ENCODE results near the gene LPCAT1.

LPCAT1 gene

GRCh38 chr5:1473746-1474145 lies 50.0 kb downstream of the LPCAT1 start:
- H3K4me3 ChIP-seq (ENCODE audit: low read length) = no peak overlapping the region
- no peak for TF ChIP-seq CTCF (IDR thresholded peaks at IDR 0.05; ENCODE audit: insufficient read depth, low read depth, low read length, missing control alignments)
- no peak for DNase-seq (ENCODE audit: low read depth)

- TF ChIP-seq CTCF (IDR thresholded peaks at IDR 0.05; ENCODE audit: insufficient read depth, low read depth, low read length, missing control alignments) = no peak
Measured at GRCh38 chr5:1472964-1473628, 50.7 kb downstream of the LPCAT1 start.

GRCh38 chr5:1471997-1472963 lies 51.5 kb downstream of the LPCAT1 start:
- no peak overlapping the region for H3K4me3 ChIP-seq (ENCODE audit: low read length)
- TF ChIP-seq CTCF (IDR thresholded peaks at IDR 0.05; ENCODE audit: insufficient read depth, low read depth, low read length, missing control alignments) = no peak
- no peak for DNase-seq (ENCODE audit: low read depth)

More at GRCh38 chr5:1472964-1473628, 50.7 kb downstream of the LPCAT1 start:
- H3K4me3 ChIP-seq (ENCODE audit: low read length) = no peak overlapping the region
- DNase-seq (ENCODE audit: low read depth) = no peak

- TF ChIP-seq CTCF (IDR thresholded peaks at IDR 0.05; ENCODE audit: insufficient read depth, low read depth, low read length, missing control alignments) = no peak
- DNase-seq (ENCODE audit: low read depth) = no peak
- H3K4me3 ChIP-seq (ENCODE audit: low read length) = no peak overlapping the region
Measured at GRCh38 chr5:1471240-1471853, 52.4 kb downstream of the LPCAT1 start.

GRCh38 chr5:1470762-1471211 lies 53.0 kb downstream of the LPCAT1 start:
- no peak overlapping the region for H3K4me3 ChIP-seq (ENCODE audit: low read length)
- DNase-seq (ENCODE audit: low read depth) = no peak
- TF ChIP-seq CTCF (IDR thresholded peaks at IDR 0.05; ENCODE audit: insufficient read depth, low read depth, low read length, missing control alignments) = no peak

DNA sequence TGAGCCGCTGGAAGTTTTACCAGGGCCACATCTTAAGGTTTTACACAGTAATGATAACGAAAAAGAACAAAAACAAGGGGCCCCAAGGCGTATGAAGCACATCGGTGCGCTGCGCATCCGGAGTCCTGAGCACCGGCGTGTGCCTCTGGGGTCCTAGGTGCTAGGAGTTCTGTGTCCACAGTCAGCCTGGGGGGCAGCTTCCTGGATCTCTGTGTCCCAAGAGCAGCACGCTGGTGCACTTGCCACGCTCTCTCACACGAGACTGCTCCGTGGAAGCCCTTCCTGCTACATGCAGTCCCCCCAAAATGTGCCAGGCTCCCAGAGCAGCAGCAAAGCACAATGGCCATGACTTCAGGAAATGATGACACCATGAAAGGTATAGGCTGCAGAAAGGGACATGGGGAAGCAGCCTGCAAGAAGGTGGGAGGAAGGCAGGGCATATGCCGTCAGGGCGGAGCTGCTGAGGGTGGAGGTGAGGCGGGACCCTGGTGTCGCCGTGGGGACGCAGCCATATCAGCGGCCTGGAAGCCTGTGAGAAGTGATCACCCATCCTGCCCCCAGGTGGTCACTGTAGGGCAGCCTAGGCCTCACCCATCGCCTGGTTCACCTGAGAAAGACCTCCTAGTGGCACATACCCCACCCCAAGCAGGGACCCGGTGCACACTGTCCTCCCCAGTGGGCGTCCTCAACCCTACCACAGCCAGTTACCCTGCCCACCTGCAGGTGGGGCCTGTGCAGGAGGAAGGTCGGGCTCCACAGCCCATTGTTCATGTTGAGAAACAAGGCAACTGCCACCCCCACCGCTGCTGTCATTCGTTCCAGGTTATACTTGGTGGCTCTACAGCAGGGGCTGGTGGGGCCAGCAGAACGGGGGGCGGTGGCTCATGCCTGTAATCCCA lies 54.9 kb downstream of the LPCAT1 start:
- H3K4me3 ChIP-seq (ENCODE audit: low read length) = no peak overlapping the region
- TF ChIP-seq CTCF (IDR thresholded peaks at IDR 0.05; ENCODE audit: insufficient read depth, low read depth, low read length, missing control alignments) = no peak
- no peak for DNase-seq (ENCODE audit: low read depth)

Data from epithelial cell of esophagus (primary cell).